GM21619 (cell line): ENCODE measurements around the gene MED16.
"Not testable (repeated sequence)": the region's sequence is repeated elsewhere in the genome, so short reads cannot be mapped to it uniquely, and the experiment has no call there.

Experiments used
- ATAC-seq: cut with Tn5 transposase; IDR thresholded peaks from one replicate; pipeline ENCODE4 v1.9.1; 2021; ENCODE audit not compliant: unreplicated experiment

The MED16 gene

GRCh38 chr19:840519-841206 is 52.3 kb downstream of the MED16 start, which contains the start of gene PRTN3:
Gene PRTN3, plus strand, starts transcription at chr19:840999. Its CDS starts 10 bp downstream, at chr19:841009.
- ATAC-seq, result no peak

- ATAC-seq, result no peak
Measured at GRCh38 chr19:835210-835810, 57.7 kb downstream of the MED16 start.

DNA sequence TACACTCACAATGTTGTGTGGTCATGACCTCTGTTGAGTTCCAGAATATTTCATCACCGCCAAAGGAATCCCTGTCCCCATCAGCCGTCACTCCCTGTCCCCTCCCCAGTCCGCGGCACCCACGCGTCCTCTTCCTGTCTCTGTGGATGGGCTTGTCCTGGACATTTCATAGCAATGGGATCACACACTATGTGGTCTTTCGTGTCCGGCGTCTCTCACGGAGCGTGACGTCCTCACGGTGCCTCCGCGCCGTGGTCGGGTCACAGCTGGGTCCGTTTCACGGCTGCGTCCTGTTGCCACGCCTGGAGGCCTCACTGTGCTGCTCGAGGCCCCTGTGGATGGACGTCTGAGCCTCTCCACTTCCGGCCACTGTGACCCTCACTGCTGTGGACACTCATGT is 58.8 kb downstream of the MED16 start:
- no peak for ATAC-seq

DNA sequence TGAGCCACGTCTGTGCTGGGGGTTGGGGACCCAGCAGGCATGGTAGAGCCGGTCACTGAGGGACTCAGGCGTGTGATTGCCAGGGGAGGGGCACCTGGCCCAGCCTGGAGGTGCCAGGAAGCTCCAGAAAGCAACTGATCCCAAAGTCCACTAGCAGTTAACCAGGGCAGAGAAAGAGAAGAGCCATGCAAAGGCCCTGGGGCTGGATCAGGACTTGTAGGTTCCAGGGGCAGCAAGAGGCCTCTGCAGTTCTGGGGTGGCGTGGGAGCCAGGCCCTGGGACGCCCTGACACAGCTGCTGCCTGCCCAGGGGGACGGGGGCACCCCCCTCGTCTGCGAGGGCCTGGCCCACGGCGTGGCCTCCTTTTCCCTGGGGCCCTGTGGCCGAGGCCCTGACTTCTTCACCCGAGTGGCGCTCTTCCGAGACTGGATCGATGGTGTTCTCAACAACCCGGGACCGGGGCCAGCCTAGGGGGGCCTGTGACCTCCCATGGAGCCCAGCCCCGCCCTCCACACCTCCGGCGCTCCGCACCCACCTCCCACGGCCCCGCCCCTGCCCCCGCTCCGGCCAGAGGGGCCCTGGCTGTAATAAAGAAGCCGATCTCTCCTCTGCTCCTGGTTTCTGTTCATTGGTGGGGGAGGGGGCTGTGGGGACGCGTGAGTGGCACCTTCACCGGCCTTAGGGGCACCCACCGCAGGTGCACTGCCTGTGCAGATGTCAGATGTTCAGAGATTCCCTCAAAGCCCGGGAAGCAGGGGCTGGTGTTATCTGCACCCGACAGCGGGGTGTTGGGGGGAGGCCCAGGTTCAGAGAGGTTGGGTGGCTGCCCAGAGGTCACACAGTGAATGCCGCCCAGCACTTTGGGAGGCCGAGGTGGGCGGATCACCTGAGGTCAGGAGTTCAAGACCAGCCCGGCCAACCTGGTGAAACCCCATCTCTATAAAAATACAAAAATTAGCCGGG is 61.3 kb downstream of the MED16 start:
- ATAC-seq, result no peak

GRCh38 chr19:829129-829758 is 63.7 kb downstream of the MED16 start:
- no peak for ATAC-seq

- ATAC-seq, result no peak
Measured at GRCh38 chr19:827710-828321, 65.2 kb downstream of the MED16 start, which contains the start of gene AZU1. Gene AZU1, plus strand, starts transcription at chr19:827837. Its CDS starts 10 bp downstream, at chr19:827847.

DNA sequence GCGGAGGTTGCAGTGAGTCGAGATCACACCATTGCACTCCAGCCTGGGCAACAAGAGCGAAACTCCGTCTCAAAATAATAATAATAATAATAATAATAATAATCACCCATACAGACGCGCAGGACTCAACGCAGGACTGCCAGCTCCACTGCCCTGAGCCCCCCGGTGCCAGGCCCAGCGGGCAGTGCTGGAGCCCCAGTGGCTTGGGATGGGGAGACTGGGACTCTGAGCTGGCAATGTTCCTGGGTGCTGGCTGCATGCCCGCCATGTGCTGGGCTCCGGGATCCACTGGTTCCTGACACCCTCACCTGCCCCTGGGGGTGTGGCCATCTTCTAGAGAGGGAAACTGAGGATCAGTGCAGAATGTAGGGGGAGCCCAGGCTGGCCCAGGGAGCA is 65.7 kb downstream of the MED16 start:
- no peak for ATAC-seq

- no peak for ATAC-seq
Measured at GRCh38 chr19:825897-826644, 66.9 kb downstream of the MED16 start.

DNA sequence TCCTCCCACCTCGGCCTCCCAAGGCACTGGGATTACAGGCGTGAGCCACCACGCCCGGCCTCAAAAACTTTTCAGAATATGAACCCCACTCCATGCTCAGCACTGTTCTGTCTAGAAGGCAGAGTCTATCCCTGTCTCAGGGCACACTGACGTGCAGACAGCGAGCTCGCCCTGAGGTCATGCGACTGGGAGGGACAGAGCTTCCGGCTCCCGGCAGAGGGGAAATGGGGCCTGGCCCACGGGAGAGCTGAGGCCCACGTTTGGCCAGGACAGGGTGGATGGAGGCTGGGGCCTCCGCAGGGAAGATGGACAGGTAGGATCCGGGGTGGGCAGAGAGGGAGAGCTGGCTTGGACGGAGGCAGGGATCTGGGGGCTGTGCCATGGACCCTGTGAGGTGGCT is 68.1 kb downstream of the MED16 start:
- no peak for ATAC-seq

- ATAC-seq, result no peak
Measured at GRCh38 chr19:823565-824121, 69.3 kb downstream of the MED16 start.

- no peak for ATAC-seq
Measured at GRCh38 chr19:821825-822503, 71.0 kb downstream of the MED16 start, which contains the start of gene PLPPR3. Gene PLPPR3, minus strand, starts transcription at chr19:821955. Its CDS starts 396 bp downstream, at chr19:821559.

GRCh38 chr19:821231-821824 is 71.7 kb downstream of the MED16 start:
- ATAC-seq, result no peak

DNA sequence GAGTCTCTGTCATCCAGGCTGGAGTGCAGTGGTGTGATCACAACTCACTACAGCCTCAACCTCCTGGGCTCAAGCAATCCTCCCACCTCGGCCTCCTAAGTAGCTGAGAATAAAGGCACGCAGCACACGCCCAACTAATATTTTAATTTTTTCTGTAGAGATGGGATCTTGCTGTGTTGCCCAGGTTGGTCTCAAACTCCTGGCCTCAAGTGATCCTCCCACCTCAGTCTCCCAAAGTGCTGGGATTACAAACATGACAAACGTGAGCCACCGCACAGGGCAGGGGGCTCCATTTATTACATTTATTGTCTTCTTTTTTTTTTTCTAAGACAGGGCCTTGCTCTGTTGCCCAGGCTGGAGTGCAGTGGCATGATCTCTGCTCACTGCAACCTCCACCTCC is 72.8 kb downstream of the MED16 start:
- not testable (repeated sequence) for ATAC-seq
